GM12872 (cell line): ENCODE results near the gene CHKA.

Source experiments
- TF ChIP-seq, protein P1 (sequence below): IDR thresholded peaks from 3 replicates; pipeline ENCODE4 v1.5.1; 2011; ENCODE audit warnings: low read depth, mild to moderate bottlenecking, low read length, moderate library complexity; ENCODE audit not compliant: insufficient read depth

Gene CHKA

DNA sequence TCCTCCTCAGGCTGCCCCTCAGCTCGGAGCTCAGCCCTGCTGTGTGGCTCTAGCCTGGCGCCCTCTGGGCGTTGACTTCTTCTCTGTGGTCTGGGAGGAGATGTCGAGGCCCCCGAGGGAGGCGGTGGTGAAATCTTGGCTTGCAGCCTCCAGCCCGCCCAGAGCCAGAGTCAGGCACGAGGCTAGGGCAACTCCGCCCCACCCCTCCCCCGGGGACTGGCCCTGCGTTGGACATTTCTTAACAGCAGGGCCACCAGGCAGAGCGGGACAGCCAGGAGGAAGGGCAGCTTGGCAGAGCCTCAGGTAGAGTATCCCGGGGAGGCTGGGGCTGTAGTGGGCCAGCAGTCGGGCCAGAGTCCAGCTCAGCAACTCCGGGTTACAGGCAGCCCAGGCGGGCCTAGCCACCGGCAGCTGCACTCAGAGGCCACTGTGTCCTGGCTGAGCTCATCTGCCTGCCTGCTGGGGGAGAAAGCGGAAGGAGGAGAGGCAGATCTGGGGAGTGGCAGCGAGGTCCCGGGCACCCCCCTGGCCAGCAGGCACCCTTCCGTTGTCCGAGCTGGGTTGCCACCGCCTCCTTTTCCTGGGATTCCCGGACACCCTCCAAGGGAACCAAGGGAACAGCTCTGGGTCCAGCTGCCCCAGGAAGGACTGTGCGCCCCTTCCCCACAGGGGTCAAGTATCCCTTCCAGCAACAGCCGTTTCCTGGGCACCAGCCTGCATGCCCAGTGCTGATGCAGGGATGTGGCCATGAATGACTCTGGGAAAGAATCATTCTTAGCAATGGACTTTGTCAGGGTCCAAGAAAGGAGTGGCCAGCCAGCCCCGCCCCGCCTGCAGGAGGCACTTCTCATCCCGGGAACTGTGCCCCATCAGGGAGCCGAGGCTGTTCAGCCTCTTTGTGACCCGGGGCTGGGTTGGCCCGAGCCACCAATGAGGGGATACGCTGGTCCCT, 110.8 kb downstream of the CHKA start, which contains the start of gene ALDH3B1:
ALDH3B1 (plus strand) TSS at position 238 of the 952 bp plus-strand sequence. CDS start 4,971 bp downstream, outside the sequence.
- TF ChIP-seq, protein P1, sequence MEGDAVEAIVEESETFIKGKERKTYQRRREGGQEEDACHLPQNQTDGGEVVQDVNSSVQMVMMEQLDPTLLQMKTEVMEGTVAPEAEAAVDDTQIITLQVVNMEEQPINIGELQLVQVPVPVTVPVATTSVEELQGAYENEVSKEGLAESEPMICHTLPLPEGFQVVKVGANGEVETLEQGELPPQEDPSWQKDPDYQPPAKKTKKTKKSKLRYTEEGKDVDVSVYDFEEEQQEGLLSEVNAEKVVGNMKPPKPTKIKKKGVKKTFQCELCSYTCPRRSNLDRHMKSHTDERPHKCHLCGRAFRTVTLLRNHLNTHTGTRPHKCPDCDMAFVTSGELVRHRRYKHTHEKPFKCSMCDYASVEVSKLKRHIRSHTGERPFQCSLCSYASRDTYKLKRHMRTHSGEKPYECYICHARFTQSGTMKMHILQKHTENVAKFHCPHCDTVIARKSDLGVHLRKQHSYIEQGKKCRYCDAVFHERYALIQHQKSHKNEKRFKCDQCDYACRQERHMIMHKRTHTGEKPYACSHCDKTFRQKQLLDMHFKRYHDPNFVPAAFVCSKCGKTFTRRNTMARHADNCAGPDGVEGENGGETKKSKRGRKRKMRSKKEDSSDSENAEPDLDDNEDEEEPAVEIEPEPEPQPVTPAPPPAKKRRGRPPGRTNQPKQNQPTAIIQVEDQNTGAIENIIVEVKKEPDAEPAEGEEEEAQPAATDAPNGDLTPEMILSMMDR = no peak

DNA sequence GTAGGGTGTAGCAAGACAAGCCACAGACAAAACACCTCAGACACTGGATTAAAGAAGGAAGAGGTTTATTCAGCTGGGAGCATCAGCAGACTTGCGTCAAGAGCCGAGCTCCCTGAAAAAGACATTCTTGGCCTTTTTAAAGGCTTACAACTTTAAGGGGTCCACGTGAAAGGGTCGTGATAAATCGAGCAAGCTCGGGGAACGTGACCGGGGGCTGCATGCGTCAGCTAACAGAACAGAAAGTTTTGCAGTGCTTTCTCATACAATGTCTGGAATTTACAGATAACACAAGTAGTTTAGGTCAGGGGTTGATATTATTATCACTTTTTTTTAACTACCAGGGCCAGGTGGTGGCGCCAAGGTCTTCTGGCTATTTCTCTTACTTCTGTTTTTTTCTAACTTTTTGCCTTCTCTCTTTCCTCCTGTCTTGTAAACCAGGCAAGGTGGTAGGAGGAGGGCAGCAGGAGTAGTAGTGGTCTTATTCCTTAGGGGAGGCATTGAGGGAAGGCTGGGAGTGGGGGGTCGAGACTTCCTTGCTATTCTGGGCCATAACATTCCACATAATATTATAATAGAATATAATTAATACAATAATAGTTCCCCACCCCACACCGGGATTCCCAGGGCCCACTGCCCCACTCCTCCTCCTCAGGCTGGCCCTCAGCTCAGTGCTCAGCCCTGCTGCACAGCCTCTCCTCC, 111.6 kb downstream of the CHKA start:
- TF ChIP-seq, protein P1 = peak; percentile 41; the same call in 2 of the 3 replicates

DNA sequence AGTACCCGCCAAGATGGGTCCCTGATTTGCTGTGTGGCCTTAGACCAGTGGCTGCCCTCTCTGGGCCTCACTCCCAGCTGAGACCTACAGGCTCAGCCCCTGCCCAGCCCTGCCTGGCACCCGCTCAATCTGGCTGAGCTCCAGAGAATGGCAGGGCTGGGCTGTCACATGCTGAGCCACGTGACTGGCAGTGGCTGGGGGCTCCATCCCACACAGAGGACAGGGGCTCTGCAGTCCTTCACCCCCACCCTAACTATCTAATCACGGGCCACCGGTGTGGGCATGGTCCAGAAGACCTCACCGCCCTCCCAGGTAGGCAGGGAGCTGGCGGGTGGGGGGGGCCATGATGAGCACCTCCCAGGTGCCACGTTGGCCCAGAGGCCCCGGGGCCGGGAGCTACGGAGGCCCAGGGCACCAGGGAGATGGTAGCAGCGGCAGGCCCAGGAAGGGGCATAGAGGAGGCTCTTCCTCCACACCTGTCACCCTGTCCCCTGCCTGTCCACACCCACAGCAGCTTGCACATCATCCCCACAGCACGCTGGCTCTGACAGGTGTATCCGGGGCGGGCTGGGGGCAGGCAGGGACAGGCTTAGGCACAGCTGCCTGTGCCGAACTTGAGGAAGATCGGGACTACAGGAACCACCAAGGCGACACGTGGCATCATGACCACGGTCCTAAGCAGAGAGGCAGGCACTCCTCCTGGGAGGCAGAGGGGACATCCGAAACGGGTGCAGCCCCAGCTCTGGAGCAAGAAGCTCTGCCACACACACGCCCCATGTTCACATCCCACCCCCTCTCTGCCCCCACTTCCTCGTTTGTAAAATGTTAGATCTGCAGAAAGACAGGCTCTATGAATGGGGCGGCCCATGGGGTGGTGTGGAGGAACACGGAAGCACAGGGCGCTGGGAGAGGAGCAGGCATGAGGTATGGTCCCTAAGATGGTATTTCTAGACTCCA, 112.5 kb downstream of the CHKA start:
- TF ChIP-seq, protein P1 = no peak

GRCh38 chr11:68007498-68008380, 113.4 kb downstream of the CHKA start:
- TF ChIP-seq, protein P1 = no peak

DNA sequence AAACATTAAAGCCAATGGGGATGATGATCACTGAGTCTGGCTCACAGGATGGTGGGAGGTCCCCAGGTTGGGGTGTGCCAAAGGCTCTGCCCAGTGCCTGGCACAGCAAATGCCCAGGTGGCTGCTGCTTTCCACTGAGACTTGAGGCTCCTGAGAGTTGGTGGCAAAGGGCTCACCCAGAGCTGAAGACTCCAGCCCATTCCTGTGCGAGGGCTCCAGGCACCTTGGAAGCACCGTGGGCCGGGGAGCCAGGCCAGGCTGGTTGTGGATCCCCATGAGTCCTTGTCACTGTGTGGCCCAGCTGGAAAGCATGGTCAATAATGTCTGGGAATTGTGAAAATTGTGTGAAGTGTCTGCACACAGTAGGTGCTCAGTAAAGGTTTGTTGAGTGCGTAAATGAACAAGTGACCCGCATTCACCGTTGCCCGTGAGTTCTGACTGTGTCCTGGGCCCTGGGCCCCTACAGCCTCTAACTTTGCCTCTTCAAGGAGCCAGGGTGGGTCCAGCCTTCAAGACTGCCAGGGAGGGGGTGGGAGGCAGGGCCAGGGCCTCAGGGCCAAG, 114.5 kb downstream of the CHKA start:
- TF ChIP-seq, protein P1 = no peak
